HL-60 (cell line): Measurements from ENCODE around the gene PPP3CA.

ENCODE experiments used
- CTCF ChIP-seq: IDR thresholded peaks from one replicate; pipeline ENCODE4 v1.5.1; 2011; ENCODE audit warnings: low read length, control low read depth, inconsistent platforms; ENCODE audit not compliant: insufficient read depth
- GABPA ChIP-seq: IDR thresholded peaks from 2 replicates; pipeline ENCODE4 v1.6.1; 2012; ENCODE audit warnings: low read depth
- POLR2AphosphoS5 ChIP-seq: IDR thresholded peaks from 2 replicates; pipeline ENCODE4 v1.6.1; 2012; ENCODE audit warnings: low read depth
- REST ChIP-seq: IDR thresholded peaks from 2 replicates; pipeline ENCODE4 v1.6.1; 2012; ENCODE audit warnings: low read depth; ENCODE audit not compliant: insufficient replicate concordance
- SPI1 ChIP-seq: IDR thresholded peaks from 2 replicates; pipeline ENCODE4 v1.6.1; 2012; ENCODE audit warnings: low read depth, mild to moderate bottlenecking, borderline replicate concordance

- TF ChIP-seq CTCF, result no peak
- TF ChIP-seq GABPA, result no peak
- TF ChIP-seq POLR2AphosphoS5, result no peak
- TF ChIP-seq REST, result no peak
- TF ChIP-seq SPI1, result no peak
Observed at GRCh38 chr4:101190751-101191150, 156.6 kb downstream of the PPP3CA start.
